T47D (cell line): ENCODE results near the gene HTR3B.

Experiments
- DNase-seq, 2 experiments: peaks; one replicate each; pipeline versions ENCODE4 v3.0.0 to v3.0.0-alpha.2; 2011 to 2012; ENCODE audit warnings: low read depth in 1 of 2, low spot score in 1 of 2
- JUND ChIP-seq: IDR thresholded peaks from 2 replicates; pipeline ENCODE4 v1.6.1; 2012; ENCODE audit warnings: low read depth
- in situ Hi-C: cut with HindIII; loops from 2 replicates; pipeline ENCODE4 v1.10.0; 2016; ENCODE audit warnings: low sequenced_read_pairs, low pct_unique_long_range_greater_than_20kb

Gene HTR3B

DNA sequence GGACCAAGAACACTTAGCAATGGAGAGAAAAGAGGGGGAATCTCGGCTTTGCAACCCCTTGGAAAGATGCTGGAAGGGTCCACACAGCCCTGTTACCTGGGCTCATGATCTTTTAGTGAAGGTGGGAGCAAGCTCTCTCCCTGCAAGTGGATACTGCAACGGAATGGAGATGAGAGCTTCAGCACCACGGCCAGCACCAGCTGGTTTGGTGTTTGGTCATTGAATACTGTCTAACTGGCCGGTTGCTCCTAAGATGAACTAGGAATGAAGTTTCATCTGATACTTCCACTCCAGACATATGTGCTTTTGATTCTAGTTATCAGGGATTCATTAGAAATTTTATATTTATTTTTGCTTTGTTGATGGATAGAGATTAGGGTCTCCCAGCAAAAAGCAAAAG lies 86.6 kb downstream of the HTR3B start:
- in situ Hi-C loops: no loop called here
- TF ChIP-seq JUND: no peak
- peak; percentile 80 to 84 for DNase-seq

- no peak for TF ChIP-seq JUND
- in situ Hi-C loops: no loop called here
- DNase-seq: no peak
Observed at GRCh38 chr11:113991718-113992458, 87.3 kb downstream of the HTR3B start.

DNA sequence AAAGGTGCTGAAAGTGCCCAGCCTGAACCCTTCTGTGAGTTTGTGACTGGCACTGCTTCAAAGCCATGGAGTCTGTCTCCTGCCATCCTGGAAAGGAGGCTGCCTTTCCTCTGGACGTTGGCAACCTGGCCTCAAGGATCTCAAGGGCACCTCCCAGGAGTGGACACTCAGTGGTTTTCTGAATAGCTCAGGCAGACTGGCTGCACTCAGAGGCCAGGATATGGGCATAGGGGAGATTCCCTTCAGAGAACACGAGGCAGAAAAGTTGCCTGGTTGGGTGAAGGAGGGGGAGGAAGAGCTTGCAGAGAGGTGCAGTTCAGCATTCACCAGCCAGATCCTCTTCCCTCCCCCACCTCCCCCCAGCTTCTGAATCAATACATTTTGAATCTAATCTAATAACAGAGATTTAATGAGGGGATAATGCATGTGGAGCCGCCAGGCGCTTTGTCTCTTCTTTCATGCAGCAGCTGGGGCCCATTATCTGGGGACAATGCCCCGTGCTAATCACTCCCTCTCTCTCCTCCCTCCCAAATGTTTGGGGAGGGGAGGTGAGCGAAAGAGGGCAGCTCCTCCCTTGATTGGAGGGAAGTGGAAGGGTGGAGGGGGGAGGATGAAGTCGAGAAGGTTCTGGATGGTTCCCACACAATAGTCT lies 88.0 kb downstream of the HTR3B start:
- DNase-seq: no peak
- in situ Hi-C loops: no loop called here
- no peak for TF ChIP-seq JUND

- DNase-seq: peak in 1 of 2 experiments; percentile 41
- in situ Hi-C loops: no loop called here
- TF ChIP-seq JUND: no peak
Observed at GRCh38 chr11:113994077-113994954, 89.7 kb downstream of the HTR3B start.
